Measurements from ENCODE around the gene TNFRSF14. TPM values are rescaled to one million over a fixed set of nuclear protein-coding genes. Genes with fewer than 3 reads are reported as not detected.

Gene TNFRSF14
- total RNA-seq, 6 experiments from 2014 or later, result 7.4 to 14.2 (median 11.5) TPM

DNA sequence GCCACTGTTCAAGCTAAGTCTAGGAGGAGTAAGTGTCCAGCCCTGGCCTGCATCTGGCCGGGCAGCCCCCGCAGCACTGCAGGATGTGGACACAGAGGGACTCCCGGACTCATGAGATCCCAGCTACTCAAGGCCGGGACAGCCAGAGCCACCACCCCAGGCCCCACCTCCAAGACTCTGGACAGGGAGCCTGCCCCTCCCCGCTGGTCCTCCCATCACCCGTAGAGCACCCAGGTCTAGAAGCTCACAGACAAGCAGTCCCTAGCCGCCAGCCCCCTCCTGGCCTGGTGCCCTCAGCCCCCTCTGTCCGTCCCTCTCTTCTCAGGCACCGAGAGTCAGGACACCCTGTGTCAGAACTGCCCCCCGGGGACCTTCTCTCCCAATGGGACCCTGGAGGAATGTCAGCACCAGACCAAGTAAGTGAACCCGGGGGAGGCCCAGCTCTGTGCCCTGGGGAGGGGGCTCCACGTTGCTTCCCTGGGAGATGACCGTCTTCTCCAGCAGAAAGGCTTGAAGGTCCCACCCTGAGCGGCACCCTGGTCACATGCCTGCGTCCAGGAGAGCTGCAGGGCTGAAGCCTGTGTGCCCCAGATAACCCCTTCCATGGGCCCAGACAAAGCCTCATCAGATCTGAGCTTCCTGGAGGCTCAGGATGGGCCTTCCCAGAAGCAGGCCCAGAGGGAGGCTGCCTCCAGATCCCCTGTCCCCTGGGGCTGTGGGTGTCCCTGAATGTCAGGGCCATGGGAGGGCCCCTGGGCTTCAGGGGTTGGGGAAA is 4.3 kb downstream of the TNFRSF14 start:
- H3K27me3 Mint-ChIP-seq (ENCODE audit: insufficient read depth), result peaks cover 8% of the 10 kb centered on the region
- peaks cover 12% of the 10 kb centered on the region for H3K4me1 Mint-ChIP-seq (ENCODE audit: low read depth)
- no peaks in the 10 kb centered on the region for H3K36me3 Mint-ChIP-seq (ENCODE audit: low read depth)
- DNase-seq, result no peak
- H3K4me3 Mint-ChIP-seq, result no peak overlapping the region
- no peaks in the 10 kb centered on the region for H3K9me3 Mint-ChIP-seq
- TF ChIP-seq, protein P1, sequence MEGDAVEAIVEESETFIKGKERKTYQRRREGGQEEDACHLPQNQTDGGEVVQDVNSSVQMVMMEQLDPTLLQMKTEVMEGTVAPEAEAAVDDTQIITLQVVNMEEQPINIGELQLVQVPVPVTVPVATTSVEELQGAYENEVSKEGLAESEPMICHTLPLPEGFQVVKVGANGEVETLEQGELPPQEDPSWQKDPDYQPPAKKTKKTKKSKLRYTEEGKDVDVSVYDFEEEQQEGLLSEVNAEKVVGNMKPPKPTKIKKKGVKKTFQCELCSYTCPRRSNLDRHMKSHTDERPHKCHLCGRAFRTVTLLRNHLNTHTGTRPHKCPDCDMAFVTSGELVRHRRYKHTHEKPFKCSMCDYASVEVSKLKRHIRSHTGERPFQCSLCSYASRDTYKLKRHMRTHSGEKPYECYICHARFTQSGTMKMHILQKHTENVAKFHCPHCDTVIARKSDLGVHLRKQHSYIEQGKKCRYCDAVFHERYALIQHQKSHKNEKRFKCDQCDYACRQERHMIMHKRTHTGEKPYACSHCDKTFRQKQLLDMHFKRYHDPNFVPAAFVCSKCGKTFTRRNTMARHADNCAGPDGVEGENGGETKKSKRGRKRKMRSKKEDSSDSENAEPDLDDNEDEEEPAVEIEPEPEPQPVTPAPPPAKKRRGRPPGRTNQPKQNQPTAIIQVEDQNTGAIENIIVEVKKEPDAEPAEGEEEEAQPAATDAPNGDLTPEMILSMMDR (IDR thresholded peaks at IDR 0.05), result no peak
- no peak overlapping the region for H3K27ac Mint-ChIP-seq

DNA sequence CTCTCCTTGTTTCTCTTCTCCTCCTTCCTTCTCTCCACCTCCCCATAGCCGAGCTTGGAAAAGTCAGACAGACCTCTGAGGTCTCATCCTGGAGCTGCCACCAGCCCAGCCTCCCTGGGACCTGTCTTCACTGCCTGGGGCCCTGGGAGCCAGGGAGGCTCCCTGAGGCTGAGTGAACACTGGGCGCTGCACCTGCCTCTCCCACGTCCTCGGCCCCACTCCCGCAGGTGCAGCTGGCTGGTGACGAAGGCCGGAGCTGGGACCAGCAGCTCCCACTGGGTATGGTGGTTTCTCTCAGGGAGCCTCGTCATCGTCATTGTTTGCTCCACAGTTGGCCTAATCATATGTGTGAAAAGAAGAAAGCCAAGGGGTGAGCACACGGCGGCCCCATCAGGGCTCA is 5.3 kb downstream of the TNFRSF14 start:
- TF ChIP-seq, protein P1 (IDR thresholded peaks at IDR 0.05), result no peak
- peaks cover 15% of the 10 kb centered on the region for H3K27me3 Mint-ChIP-seq (ENCODE audit: insufficient read depth)
- no peaks in the 10 kb centered on the region for H3K9me3 Mint-ChIP-seq
- H3K27ac Mint-ChIP-seq, result no peak overlapping the region
- H3K36me3 Mint-ChIP-seq (ENCODE audit: low read depth), result no peaks in the 10 kb centered on the region
- no peak for DNase-seq
- peaks cover 5% of the 10 kb centered on the region for H3K4me1 Mint-ChIP-seq (ENCODE audit: low read depth)
- no peak overlapping the region for H3K4me3 Mint-ChIP-seq

- Mint-ChIP-seq H3K27ac (no peak overlapping the region), H3K27me3 (ENCODE audit: insufficient read depth) (peaks cover 15% of the 10 kb centered on the region), H3K4me1 (ENCODE audit: low read depth) (no peaks in the 10 kb centered on the region), H3K9me3 (no peaks in the 10 kb centered on the region), H3K36me3 (ENCODE audit: low read depth) (no peaks in the 10 kb centered on the region), H3K4me3 (no peak overlapping the region)
- TF ChIP-seq, protein P1 (IDR thresholded peaks at IDR 0.05), result peak; percentile 67
- no peak for DNase-seq
Measured at GRCh38 chr1:2561898-2562895, 6.0 kb downstream of the TNFRSF14 start.

DNA sequence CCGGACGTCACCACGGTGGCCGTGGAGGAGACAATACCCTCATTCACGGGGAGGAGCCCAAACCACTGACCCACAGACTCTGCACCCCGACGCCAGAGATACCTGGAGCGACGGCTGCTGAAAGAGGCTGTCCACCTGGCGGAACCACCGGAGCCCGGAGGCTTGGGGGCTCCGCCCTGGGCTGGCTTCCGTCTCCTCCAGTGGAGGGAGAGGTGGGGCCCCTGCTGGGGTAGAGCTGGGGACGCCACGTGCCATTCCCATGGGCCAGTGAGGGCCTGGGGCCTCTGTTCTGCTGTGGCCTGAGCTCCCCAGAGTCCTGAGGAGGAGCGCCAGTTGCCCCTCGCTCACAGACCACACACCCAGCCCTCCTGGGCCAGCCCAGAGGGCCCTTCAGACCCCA is 7.0 kb downstream of the TNFRSF14 start:
- Mint-ChIP-seq H3K27me3 (ENCODE audit: insufficient read depth) (peaks cover 15% of the 10 kb centered on the region), H3K9me3 (no peaks in the 10 kb centered on the region)

More for the DNA sequence above, 7.0 kb downstream of the TNFRSF14 start:
- no peak overlapping the region for H3K4me3 Mint-ChIP-seq
- H3K27ac Mint-ChIP-seq, result no peak overlapping the region
- no peaks in the 10 kb centered on the region for H3K4me1 Mint-ChIP-seq (ENCODE audit: low read depth)
- DNase-seq, result no peak
- TF ChIP-seq, protein P1 (IDR thresholded peaks at IDR 0.05), result no peak
- no peaks in the 10 kb centered on the region for H3K36me3 Mint-ChIP-seq (ENCODE audit: low read depth)
